K562 (cell line): ENCODE measurements around the gene VWDE. TPM values are rescaled to one million over a fixed set of nuclear protein-coding genes. Genes with fewer than 3 reads are reported as not detected.

ENCODE experiments used
- ATAC-seq: fragments of 200-7000 bp; cut with Tn5 transposase; 3 replicates; pipeline ENCODE4 v1.9.1; 2020; ENCODE audit warnings: moderate library complexity
- BruUV-seq: library from RNA; stranded (reverse); fragments of 400-500 nt; replicated peaks from 2 replicates; lab custom pipeline; 2021; lab: Mats Ljungman, UMichigan
- CTCF ChIA-PET: fragments of 300-600 bp; formaldehyde crosslinking; extraction: SDS; loops from one replicate; lab custom pipeline; 2021; ENCODE audit warnings: low intra/inter-chr PET ratio; lab: Yijun Ruan, JAX
- POLR2A ChIA-PET: fragments of 300-600, 350-650 bp; sonication (Branson Sonifier 250); formaldehyde crosslinking; extraction: SDS; loops from one replicate; lab custom pipeline; 2021; ENCODE audit warnings: antibody characterized with exemption, inconsistent platforms; lab: Yijun Ruan, JAX
- DNase-seq, 4 experiments: peaks; one replicate each; pipeline versions ENCODE4 v3.0.0 to v3.0.0-alpha.2; 2011 to 2018; ENCODE audit warnings: low spot score in 3 of 4, mixed read lengths in 3 of 4; ENCODE audit errors: extremely low read depth in 1 of 4
- FAIRE-seq: peaks from 2 replicates; lab custom pipeline; 2011; peaks lifted over from hg19 to GRCh38; lab: Jason Lieb, UNC
- H2AFZ ChIP-seq: 2 replicates; pipeline ENCODE4 v1.6.0; 2011; ENCODE audit warnings: low read depth, low read length, control low read depth, inconsistent platforms
- H3K27ac ChIP-seq: fragments of 200-600 bp; 3 replicates; pipeline ENCODE4 v1.8.0; 2011; ENCODE audit warnings: low read depth, mild to moderate bottlenecking, control low read depth, inconsistent platforms, low read length, moderate library complexity, mixed read lengths; ENCODE audit errors: extremely low read depth
- H3K27me3 ChIP-seq, 2 experiments: fragments of 300-600 bp in 1 of 2; 2 replicates in 1 of 2; 3 replicates in 1 of 2; pipeline versions ENCODE4 v1.6.0 to v1.8.0; 2011; ENCODE audit warnings: inconsistent platforms in 2 of 2, low read length in 2 of 2, mild to moderate bottlenecking in 1 of 2, mixed read lengths in 1 of 2, moderate library complexity in 1 of 2; ENCODE audit not compliant: control insufficient read depth in 2 of 2, insufficient read depth in 2 of 2
- H3K36me3 ChIP-seq: fragments of 300-600 bp; 3 replicates; pipeline ENCODE4 v1.8.0; 2011; ENCODE audit warnings: mild to moderate bottlenecking, low read length, inconsistent platforms; ENCODE audit not compliant: control insufficient read depth, insufficient read depth
- H3K4me1 ChIP-seq, 2 experiments: fragments of 200-600 bp in 1 of 2; replicated peaks in 1 of 2; 2 replicates in 1 of 2; 3 replicates in 1 of 2; pipeline versions ENCODE4 v1.5.1 to v1.8.0; 2011; ENCODE audit warnings: inconsistent platforms in 2 of 2, low read length in 2 of 2, mild to moderate bottlenecking in 1 of 2, mixed read lengths in 1 of 2, moderate library complexity in 1 of 2; ENCODE audit not compliant: control insufficient read depth in 2 of 2, insufficient read depth in 2 of 2
- H3K4me2 ChIP-seq: 2 replicates; pipeline ENCODE4 v1.6.1; 2011; ENCODE audit warnings: low read length, control low read depth, inconsistent platforms, mixed read lengths; ENCODE audit not compliant: insufficient read depth
- H3K4me3 ChIP-seq: fragments of 200-600 bp; sonication (generic), shearing (Covaris generic); 2 replicates; pipeline ENCODE4 v1.5.1; 2016; ENCODE audit warnings: control low read depth, inconsistent platforms
- H3K79me2 ChIP-seq: fragments of 200-600 bp; 3 replicates; pipeline ENCODE4 v1.8.0; 2011; ENCODE audit warnings: low read length, inconsistent platforms; ENCODE audit not compliant: control insufficient read depth, insufficient read depth
- H3K9ac ChIP-seq, 2 experiments: 2 replicates each; pipeline versions ENCODE4 v1.6.0 to v1.6.1; 2011; ENCODE audit warnings: low read depth in 2 of 2, low read length in 2 of 2, control low read depth in 1 of 2, inconsistent platforms in 1 of 2, mild to moderate bottlenecking in 1 of 2, mixed read lengths in 1 of 2; ENCODE audit not compliant: insufficient read depth in 1 of 2
- H3K9me1 ChIP-seq: one replicate; pipeline ENCODE4 v1.6.0; 2011; ENCODE audit warnings: inconsistent platforms, mild to moderate bottlenecking, low read length, moderate library complexity; ENCODE audit not compliant: control insufficient read depth, insufficient read depth
- H3K9me3 ChIP-seq: replicated peaks from 2 replicates; pipeline ENCODE4 v1.5.1; 2011; ENCODE audit warnings: low read depth, low read length, inconsistent platforms; ENCODE audit not compliant: control insufficient read depth, insufficient read depth
- H4K20me1 ChIP-seq: replicated peaks from 2 replicates; pipeline ENCODE4 v1.6.1; 2011; ENCODE audit warnings: low read length, inconsistent platforms, mixed read lengths; ENCODE audit not compliant: control insufficient read depth, insufficient read depth
- BCOR ChIP-seq: fragments of 450-650 bp; IDR thresholded peaks from 2 replicates; pipeline ENCODE4 v1.6.1; 2016
- ETS2 ChIP-seq: IDR thresholded peaks from 2 replicates; pipeline ENCODE4 v1.6.1; 2016; ENCODE audit warnings: borderline replicate concordance, missing genetic modification characterization, mild to moderate bottlenecking, moderate library complexity, missing compliant biosample characterization; ENCODE audit not compliant: poor library complexity, severe bottlenecking
- NFIC ChIP-seq: fragments of 450-650 bp; IDR thresholded peaks from 2 replicates; pipeline ENCODE4 v1.6.1; 2017; ENCODE audit warnings: mild to moderate bottlenecking, inconsistent platforms
- NFIX ChIP-seq: fragments of 250-450 bp; sonication (Bioruptor Pico); IDR thresholded peaks from 2 replicates; pipeline ENCODE4 v1.4.0; 2020; ENCODE audit warnings: low read depth, mild to moderate bottlenecking, moderate library complexity
- RCOR1 ChIP-seq, 2 experiments: IDR thresholded peaks; 2 replicates each; pipeline ENCODE4 v1.6.1; 2012; ENCODE audit warnings: low read depth in 2 of 2, low read length in 2 of 2, borderline replicate concordance in 1 of 2, improper control_type of control experiment in 1 of 2
- WGBS: fragments of 100-300 bp; shearing (Covaris generic); methylation state at CpG from one replicate; pipeline ENCODE4 v1.1.6; 2016; ENCODE audit warnings: low coverage, mixed read lengths; ENCODE audit not compliant: insufficient coverage; ENCODE audit errors: missing lambda C conversion rate; 5-methylcytosine and 5-hydroxymethylcytosine counted together
- in situ Hi-C: fragments of 300-500 bp; cut with MboI; formaldehyde crosslinking; loops from 4 replicates; pipeline ENCODE4 v1.15.0; 2018; ENCODE audit warnings: inconsistent platforms, mixed read lengths
- intact Hi-C: fragments of 100-400 bp; cut with micrococcal nuclease; formaldehyde crosslinking; loops from 2 replicates; pipeline ENCODE4 v1.14.2; 2022
- polyA plus RNA-seq, 8 experiments: library from polyadenylated mRNA; depleted of rRNA in 4 of 8; stranded (reverse) in 5 of 8; unstranded in 3 of 8; fragments of >200 nt; fragmentation: Nextera tagmentation in 2 of 8; fragmentation: Illumina TruSeq in 1 of 8; extraction: Ambion mirVana in 2 of 8; extraction: Trizol in 1 of 8; gene quantifications; 2 replicates each; pipeline versions ENCODE4 v1.2.1 to v1.2.3, GENCODE V29; 2011 to 2014; ENCODE audit warnings: inconsistent platforms in 1 of 8, missing spikeins in 1 of 8
- total RNA-seq, 7 experiments: library from RNA; depleted of rRNA in 6 of 7; stranded (reverse); fragments of >200 nt in 6 of 7; fragmentation: Illumina TruSeq in 2 of 7; extraction: Trizol in 2 of 7; gene quantifications; 2 replicates each; pipeline versions ENCODE4 v1.2.1 to v1.2.3, GENCODE V29; 2011 to 2021; ENCODE audit warnings: low replicate concordance in 1 of 7

VWDE gene
- total and polyA plus RNA-seq, 9 of the 15 experiments (the other 6 are each of a cell fraction or from before 2014, with no cell fraction given): 40.6 to 162 (median 95.2) TPM

GRCh38 chr7:12303495-12303894, 100.2 kb downstream of the VWDE start:
- Histone ChIP-seq H3K9me3 (no peaks in the 10 kb centered on the region), H3K4me1 (no peaks in the 10 kb centered on the region), H3K36me3 (no peaks in the 10 kb centered on the region), H3K79me2 (no peaks in the 10 kb centered on the region), H4K20me1 (no peaks in the 10 kb centered on the region), H2AFZ (no peak overlapping the region), H3K27ac (no peak overlapping the region), H3K4me2 (no peak overlapping the region), H3K4me3 (no peak overlapping the region)
- BruUV-seq: no TSS peak
- ATAC-seq: peak; percentile 48
- ChIA-PET CTCF (no interaction called here), POLR2A (no interaction called here)
- intact Hi-C loops: no loop called here
- peak in 2 of 4 experiments; percentile 9 to 25 for DNase-seq
- TF ChIP-seq NFIX (CRISPR knock-in tag) (peak; percentile 87), RCOR1 (IDR thresholded peaks at IDR 0.05; ENCODE audit: borderline replicate concordance in 1 of 2, low read depth in 2 of 2, low read length in 2 of 2) (no peak), NFIC (peak; percentile 96)
- TF ChIP-seq, all 486 proteins: peak for 2
- H3K9ac ChIP-seq: no peak overlapping the region
- H3K9me1 ChIP-seq: no peaks in the 10 kb centered on the region
- H3K27me3 ChIP-seq: no peaks in the 10 kb centered on the region
- in situ Hi-C loops: loop anchor here (10.0 kb wide), 1 partner anchor 1601 kb away; no protein-coding TSS in a partner anchor
- 60% methylated on average over 4 of the region's 4 CpGs for WGBS
- FAIRE-seq: no peak

DNA sequence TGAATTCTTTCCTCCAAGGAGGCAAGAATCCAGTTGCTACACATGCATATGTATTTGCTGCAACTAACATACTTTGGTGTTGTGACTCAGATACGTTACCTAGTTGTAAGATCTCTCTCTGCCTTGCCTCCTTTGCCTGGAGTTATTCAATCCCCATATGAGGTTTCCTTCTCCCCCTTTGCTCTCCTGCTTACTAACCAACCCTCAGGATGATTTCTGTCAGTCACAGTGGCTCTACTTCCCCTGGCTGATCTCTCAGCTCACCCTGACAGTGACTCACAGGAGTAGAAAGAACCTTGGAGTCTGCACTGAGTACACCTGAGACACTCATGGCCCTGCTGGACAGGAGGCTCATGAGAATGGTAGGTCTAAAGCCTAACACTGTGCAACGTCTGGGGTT, 100.6 kb downstream of the VWDE start:
- no TSS peak for BruUV-seq
- no peaks in the 10 kb centered on the region for H3K79me2 ChIP-seq
- H3K4me2 ChIP-seq: no peak overlapping the region
- DNase-seq (no peak), ATAC-seq (peak; percentile 62), FAIRE-seq (no peak)
- ChIA-PET POLR2A (no interaction called here), CTCF (no interaction called here)
- no peaks in the 10 kb centered on the region for H3K9me1 ChIP-seq
- H3K9ac ChIP-seq: no peak overlapping the region
- no peaks in the 10 kb centered on the region for H4K20me1 ChIP-seq
- H3K4me3 ChIP-seq: no peak overlapping the region
- no peak overlapping the region for H3K27ac ChIP-seq
- H3K9me3 ChIP-seq: no peaks in the 10 kb centered on the region
- WGBS: 47% methylated on average over 2 of the region's 2 CpGs
- in situ Hi-C loops (loop anchor here (10.0 kb wide), 1 partner anchor 1602 kb away; no protein-coding TSS in a partner anchor), intact Hi-C loops (no loop called here)
- H2AFZ ChIP-seq: no peak overlapping the region
- no peak for TF ChIP-seq BCOR
- no peak for TF ChIP-seq ETS2 (tag)
- H3K36me3 ChIP-seq: no peaks in the 10 kb centered on the region
- H3K27me3 ChIP-seq: no peaks in the 10 kb centered on the region
- H3K4me1 ChIP-seq: no peaks in the 10 kb centered on the region
